COLO668 (cell line): ENCODE data around the gene IDH3B.
A peak's percentile ranks its signal among the peaks of the same experiment; 100 is the strongest.
"Not testable (repeated sequence)": the region's sequence is repeated elsewhere in the genome, so short reads cannot be mapped to it uniquely, and the experiment has no call there.

Source experiments
- DNase-seq: peaks from one replicate; lab custom pipeline; 2025; ENCODE audit not compliant: unreplicated experiment; lab: John Stamatoyannopoulos, UW

IDH3B gene

DNA sequence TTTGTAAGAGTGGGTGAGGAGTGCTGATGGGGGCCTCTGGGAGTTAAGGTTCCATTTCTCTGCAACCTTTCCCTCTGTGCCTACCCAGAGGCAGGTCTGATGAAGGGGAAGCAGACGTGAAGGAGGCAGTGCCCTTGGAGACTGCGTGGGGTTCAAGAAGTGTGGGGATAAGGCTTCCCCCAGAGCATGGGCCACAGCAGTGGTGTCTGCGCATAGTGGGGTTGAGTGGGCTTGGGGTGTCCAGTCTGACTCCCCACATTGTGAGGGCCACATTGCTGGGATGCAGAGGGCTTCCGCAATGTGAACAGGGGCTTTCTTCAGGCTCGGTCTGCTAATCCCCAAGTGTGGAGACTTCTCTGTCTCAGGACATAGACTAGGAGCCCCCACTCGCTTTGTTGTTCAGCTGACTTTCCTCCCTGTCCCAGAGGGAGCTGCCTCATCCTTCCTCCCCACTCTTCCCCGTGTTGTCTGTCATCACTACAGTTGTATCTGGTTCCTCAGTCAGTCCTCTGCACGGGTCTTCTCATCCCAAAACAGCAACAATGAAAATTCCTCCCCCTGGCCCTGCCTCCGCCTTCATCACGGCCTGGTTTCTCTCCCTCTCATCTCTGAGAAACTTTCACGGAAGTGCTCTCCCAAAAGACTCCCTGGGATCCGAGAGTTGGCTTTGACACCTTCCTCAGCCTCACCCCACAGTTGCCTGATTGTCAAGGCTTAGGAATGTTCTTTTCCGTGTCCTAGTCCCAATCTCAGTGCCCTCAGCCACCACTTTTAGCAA, 31.4 kb upstream of the IDH3B start:
- DNase-seq = no peak

DNA sequence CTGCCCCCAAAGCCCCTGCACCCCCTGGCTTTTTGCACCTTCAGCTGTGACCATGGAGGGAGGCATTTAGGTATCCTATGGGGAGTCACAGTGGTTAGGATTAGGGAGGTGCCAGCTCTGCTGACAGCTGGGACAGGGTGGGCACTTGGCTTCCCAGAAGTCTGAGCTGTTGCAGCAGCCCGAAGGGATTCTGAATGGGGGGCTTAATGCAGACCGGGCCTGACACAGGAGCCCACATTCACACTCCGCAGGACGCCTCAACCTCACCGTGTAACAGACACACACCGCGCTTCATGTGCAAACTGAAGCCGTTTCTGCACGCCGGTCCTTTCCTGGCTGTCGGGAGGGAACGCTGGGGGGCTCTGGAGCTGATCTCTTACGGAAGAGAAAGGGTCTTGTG, 30.5 kb upstream of the IDH3B start:
- DNase-seq = no peak

DNA sequence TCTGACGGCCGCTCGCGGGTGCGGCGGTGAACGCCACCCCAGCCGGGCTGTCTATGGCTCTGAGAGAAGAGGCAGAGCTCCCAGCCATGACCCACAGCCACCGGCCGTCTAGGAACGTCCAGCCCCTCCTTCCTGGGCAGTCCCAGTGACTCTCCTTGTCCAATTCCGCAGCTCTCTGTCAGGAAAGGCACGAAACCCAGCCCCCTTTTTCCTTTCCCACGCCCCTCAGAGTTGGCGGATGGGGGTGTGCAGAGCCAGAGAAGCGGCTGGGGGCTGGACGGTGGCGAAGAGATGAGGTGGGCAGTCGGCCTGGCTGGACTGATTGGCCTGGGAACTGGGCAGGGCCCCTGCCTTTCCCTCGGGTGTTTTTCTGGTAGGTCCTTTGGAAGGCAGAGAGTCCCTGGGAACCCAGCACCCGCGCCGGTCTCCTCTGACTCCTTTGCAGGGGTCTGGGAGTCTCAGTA, 30.0 kb upstream of the IDH3B start:
- no peak for DNase-seq

DNA sequence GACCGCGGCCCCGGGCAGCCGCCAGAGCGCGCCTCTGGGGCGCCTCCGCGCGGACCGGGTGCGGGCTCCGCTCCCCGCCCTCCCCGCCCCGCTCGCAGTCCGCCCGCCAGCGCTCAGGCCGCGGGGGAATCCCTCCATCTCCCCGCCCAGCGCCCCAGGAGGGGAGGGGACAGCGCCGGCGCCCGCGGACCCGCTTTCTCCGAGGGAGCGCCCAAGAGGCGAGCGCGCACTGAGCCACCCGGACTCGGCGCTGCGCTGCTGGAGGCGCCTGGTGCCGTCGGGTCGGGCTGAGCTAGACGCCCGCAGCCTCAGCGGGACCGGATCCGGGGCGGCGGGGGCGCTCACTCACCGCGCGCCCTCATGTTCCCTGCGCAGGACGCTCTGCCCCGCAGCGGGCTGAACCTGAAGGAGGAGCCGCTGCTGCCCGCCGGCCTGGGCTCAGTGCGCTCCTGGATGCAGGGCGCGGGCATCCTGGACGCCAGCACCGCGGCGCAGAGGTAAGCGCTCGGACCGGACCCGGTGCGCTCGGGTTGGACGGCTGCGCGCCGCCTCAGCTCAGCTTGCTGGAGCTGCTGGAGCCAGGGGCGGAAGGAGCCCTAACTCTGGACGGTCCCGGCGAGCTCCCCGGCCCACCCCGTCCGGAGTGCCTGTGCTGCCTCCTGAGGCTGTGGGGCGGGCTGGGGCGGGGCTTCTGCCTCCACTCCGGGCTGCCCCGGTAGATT, 29.4 kb upstream of the IDH3B start:
- DNase-seq = peak; percentile 42

DNA sequence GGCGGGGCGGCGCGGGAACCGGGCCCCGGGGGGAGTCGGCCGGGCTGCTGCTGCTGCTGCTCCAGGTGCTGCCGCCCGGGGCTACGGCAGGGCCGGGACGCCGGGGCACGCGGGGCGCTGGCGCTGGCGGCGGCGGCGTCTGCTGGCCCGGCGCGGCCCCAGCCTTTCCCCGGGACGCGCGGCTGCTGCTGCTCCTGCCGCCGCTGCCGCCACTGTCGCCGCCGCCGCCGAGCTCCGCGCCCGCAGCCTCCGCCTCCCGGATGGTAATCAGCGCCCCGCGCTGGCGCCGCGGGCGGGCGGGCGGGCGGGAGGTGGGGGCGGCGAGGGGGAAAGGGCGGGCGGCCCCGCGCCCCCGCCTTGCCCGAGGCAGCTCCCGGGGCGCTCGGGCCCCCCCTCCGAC, 28.9 kb upstream of the IDH3B start:
- peak; percentile 45 for DNase-seq

DNA sequence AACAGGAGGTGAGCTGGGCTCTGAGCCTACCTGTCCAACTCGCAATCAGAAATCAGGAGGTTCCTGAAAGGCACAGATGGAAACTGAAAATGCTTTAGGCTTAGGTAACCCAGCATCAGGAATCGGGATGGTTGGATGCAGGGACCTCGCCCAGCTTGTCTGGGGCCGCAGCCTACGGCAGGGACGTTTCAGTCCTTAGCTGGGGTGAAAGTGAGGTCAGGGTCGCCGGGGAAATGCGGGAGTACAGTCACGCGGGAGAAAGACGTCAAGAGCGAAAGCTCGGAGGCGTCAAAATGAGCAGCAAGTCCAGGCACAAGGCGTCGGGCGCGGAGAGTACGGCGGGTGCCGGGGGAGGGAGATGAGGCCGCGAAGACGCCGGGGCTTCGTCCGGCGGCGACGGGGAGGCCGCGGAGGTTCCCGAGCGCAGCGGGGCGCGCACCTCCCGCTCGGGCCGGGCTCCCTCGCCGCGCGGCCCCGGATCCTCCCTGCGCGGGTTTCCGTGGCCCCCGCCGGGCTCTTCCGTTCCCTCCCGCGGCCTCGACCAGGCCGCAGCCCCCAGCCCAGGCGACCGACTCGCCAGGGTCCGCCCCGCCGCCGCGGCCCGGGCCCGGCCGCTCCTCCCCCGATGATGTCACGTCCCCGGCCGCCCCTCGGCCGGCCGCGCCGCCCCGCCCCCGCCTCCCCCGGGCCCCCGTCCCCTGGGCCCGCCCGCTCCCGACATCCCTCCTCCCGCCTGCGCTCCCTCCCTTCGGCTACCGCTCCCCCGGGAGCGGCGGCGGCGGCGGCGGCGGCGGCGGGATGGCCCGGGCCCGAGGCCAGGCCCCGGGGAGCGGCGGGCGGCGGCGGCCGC, 28.2 kb upstream of the IDH3B start, which contains the start of gene EBF4:
EBF4 (plus strand) TSS at position 745 of the 850 bp plus-strand sequence. CDS start 866 bp downstream, outside the sequence.
- DNase-seq = peak; percentile 53

DNA sequence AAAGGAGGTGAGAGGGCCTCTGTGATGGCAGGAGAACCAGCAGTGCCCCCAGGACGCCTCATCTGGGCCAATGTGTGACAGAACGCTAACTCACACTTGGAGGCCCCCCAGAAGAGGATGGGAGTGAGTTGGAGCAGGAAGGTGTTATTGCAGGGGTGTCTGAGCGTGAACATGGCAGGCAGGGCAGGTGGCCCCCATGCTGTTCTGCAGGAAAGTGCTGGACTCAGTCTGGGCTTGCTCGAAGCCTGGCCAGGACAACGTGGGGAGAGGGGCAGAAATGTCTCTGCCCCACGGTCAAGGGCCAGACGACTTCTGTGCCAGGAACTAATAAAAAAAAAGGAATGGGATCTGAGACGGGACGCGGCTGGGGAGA, 27.6 kb upstream of the IDH3B start:
- DNase-seq = no peak

DNA sequence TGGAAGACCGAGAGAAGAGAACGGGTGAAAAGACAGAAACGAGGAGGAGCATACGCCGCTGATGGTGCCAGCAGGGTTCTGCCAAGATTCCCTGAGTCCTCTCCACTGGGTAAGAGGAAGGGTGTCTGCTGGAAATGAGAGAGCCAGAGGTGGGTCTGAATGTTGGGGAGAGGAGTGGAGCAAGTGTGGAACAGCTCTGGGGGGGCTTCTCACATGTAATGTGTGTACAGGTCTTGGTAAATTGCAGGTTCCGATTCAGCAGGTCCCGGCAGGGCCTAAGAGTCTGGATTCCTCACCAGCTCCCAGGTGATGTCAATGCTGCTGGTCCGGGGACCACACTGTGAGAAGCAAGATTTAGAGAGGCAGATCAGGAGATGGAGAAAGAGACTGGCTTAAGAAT, 27.1 kb upstream of the IDH3B start:
- no peak for DNase-seq

DNA sequence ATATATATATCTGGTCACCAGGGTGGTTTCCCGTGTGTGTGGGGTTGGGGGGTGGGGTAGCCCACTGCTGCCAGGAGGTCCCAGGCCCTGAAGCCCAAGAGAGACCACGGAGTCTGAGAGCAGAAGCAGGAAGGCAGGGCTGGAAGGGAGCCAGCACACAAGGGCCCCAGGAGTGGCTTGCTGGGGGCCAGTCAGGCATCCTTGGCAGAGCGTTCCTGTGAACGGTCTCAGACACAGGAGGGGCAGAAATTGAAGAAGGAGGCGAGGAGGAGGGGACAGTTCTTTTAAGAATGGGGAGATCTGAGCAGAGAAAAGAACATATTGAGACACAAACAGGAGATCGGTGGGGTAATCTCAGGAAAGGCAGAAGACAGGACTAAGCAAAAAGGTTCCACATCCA, 26.7 kb upstream of the IDH3B start:
- no peak for DNase-seq

DNA sequence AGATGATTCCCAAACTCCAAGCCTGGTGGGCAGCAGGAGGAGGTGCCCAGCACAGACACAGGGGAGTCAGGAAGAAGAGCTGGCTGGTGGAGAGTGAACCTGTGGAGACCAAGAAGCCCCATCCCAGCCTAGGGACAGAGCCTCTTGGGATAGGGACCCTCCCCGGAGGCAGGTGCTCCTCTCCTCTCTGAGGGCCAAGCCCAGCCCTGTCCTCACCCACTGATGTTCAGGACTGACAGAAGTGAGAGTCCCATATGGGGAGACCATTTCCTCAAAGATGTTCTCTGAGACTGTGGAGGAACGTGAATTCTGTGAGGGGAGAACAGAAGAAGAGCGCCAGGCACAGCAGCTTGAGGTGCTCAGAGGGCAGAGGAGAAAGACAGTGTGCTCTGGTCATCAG, 26.2 kb upstream of the IDH3B start:
- no peak for DNase-seq

DNA sequence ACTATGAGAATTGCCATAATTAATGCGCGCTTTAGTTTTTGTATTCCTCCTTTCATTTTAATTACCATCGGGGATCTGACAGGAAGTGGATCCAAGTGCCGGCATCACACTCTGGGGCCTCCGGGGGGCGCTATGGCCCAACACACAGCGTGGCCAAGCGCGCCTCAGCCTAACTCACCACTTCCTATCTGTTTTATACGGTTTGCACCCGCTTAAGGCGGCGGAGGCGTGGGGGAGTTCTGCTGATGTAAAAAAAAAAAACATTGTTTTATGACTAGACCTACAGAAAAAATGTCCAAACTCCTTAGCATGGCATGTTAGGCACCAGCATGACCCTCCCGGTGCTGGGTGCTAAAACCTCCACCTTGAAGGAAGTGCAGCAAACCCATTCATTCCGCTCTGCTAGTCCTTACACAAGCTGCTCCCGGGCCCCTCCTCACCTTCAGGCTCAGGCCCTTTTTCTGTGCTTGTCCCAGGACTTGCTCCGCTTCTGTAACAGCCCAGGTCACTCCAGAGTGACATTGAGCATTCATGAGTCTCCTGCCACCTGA, 24.1 kb upstream of the IDH3B start:
- DNase-seq = peak; percentile 65

DNA sequence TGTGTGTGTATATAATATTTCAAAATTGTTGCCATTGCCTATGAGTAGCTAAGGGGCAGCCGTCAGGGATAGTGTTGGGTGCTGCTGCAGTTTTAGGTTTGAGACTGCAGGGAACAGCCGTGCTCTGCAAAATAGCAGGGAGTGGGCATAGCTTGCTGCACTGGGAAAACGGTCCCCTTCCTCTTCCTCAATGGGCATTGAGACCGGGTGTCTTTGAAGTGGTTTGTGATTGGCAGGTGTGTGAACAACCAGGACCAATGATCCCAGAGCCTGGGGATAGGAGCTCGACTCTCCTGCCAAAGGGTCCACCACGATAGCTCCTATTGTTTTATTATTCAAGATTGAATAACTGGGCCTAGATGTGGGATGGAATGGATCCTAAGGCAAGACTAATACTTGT, 23.5 kb upstream of the IDH3B start:
- no peak for DNase-seq

DNA sequence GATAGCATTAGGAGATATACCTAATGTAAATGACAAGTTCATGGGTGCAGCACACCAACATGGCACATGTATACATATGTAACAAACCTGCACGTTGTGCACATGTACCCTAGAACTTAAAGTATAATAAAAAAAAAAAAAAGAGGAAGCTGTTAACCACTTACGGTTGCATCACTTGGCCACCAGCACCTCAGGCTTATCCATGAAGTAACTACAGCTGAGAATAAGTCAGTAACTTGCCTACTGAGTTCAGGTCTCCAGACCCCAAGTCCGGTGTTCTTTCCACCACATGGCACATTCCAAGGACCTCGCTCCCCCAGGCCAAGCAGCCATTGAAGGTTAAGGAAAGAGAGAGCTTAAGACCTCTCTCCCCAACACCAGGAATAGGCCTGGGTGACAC, 20.8 kb upstream of the IDH3B start:
- DNase-seq = not testable (repeated sequence)

DNA sequence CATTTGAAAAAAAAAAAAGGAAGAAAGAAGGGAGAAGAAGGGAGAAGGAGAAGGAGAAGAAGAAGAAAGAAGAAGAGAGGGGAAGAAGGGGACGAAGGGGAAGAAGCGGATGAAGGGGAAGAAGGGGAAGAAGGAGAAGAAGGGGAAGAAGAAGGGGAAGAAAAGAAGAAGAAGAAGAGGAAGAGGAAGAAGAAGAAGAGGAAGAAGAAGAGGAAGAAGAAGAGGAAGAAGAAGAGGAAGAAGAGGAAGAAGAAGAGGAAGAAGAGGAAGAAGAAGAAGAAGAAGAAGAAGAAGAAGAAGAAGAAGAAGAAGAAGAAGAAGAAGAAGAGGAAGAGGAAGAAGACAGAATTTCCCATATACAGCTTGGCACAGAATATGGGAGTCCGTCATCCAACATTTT, 18.0 kb upstream of the IDH3B start:
- not testable (repeated sequence) for DNase-seq

DNA sequence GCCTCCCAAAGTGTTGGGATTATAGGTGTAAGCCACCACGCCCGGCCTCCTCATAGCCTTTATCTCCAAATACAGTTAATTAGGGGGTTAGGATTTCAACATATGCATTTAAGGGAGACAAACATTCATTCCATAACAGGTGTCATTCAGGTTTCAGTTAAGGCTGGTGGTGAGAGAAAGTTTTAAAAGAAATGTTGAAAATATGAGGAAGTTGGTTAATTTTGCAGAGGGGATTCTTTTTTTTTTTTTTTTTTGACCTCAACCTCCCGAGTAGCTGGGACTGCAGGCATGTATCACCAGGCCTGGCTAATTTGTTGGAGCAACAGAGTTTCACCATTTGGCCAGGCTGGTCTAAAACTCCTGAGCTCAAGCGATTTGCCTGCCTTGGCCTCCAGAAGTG, 16.0 kb upstream of the IDH3B start:
- no peak for DNase-seq

DNA sequence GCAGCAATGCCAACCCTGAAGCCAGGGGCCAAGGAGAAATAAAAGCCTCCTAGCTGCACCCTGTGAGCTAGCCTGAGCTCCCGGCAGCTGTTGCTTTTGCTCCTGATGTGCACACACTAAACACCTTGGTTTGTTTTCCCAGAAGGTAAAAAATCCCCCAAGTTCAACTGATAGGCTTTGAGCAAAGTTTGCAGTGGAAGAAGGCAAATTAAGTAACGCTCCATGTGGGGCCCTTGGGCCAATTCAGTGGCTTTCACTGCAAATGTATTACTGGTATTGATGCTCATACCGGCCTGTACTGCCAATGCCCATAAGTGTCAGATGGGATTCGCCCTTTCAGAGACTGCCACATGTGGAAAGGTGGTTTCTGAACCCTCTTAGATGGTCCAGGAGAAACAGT, 9.4 kb upstream of the IDH3B start:
- no peak for DNase-seq

DNA sequence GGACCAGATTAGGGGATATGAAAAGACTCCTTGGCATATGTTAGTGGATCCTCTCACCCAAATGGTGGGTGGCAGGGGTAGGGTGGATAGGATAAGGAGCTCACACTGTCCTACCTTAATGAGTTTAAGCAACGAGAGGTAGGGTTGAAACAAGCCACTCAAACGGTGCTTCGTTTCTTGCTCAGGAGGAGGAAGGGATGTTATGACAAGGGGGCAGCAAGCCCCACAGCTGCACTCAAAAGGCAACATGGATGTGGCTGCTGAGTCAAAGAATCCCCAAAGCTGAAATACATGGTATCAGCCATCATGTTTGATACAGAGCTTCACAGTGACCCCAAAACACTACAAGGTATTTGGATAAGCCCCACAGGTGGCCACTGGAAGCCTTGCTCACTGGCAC, 8.4 kb upstream of the IDH3B start:
- DNase-seq = no peak

DNA sequence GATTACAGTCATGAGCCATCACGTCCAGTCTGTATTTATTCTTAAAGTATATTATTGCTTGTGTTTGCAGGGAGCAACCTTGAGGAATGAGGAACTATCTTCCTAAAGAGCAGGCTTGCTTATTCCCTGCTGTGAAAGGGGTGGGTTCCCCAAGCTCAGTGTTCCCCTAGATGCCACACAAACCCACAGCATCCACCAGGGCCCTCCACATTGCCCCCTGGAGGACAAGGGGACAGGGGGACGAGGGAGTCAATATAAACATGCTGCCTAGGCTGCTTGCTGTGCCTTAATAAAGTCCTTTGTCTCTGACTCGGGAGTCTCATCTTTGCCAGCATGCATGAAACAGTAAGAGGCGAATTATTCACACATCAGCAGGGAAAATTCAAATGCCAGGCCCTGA, 8.0 kb upstream of the IDH3B start:
- DNase-seq = no peak

DNA sequence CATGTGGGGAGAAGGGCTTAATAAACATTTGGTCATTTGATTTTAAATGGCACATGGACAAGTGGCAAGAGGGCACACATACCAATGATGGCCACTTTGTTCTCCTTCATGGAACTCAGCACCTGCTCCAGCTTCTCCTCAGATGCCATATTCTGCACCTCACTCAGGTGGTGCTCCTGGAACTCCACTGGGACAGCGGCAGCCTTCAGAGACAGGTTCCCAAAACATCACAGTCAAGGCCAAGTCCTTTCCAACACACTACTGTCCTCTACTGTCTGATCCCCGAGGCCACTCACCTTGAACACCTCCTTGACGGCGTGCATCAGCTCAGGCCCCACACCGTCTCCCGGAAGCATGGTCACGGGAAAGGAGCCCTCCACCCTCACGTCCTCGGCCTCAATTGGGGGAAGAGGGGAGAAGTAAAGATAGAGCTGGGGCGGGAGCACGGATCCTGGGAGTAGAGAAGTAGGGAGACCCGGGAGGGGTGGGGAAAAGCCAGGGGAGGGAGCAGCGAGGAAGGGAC, 591 bp downstream of the IDH3B start:
- no peak for DNase-seq

DNA sequence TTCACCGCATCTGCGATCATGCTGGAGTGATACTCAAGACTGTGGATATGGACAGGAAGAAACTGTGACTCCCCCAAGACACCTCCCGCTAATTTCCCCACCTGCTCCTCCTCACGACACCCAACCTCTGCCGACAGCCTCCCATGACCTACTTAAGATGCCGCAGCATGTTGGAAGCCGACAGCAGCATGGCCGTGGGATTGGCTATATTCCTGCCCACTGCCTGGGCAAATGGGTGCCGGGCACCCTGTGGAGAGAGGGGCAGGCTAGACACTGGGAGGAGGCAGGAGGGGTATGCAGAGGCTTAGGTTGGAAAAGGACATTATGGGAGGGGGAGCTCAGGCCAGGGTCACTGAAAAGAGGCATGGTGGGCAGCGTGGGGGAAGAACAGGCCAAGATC, 4.5 kb downstream of the IDH3B start:
- no peak for DNase-seq
